PFSK-1 (cell line): ENCODE data around the gene PIF1.

ENCODE experiments used
- POLR2AphosphoS5 ChIP-seq: IDR thresholded peaks from 2 replicates; pipeline ENCODE4 v1.6.1; 2012; ENCODE audit warnings: low read depth, mild to moderate bottlenecking, control low read depth, low read length, moderate library complexity
- TAF1 ChIP-seq: IDR thresholded peaks from 2 replicates; pipeline ENCODE4 v1.6.1; 2012; ENCODE audit warnings: low read length, control low read depth, borderline replicate concordance; ENCODE audit not compliant: insufficient read depth
- TF ChIP-seq, protein P1 (sequence below), 2 experiments: IDR thresholded peaks; 2 replicates each; pipeline versions ENCODE4 v1.6.1 to v1.8.0; 2011 to 2012; ENCODE audit warnings: low read depth in 2 of 2, low read length in 2 of 2, control low read depth in 1 of 2, inconsistent platforms in 1 of 2, mild to moderate bottlenecking in 1 of 2, moderate library complexity in 1 of 2; ENCODE audit not compliant: insufficient read depth in 1 of 2

DNA sequence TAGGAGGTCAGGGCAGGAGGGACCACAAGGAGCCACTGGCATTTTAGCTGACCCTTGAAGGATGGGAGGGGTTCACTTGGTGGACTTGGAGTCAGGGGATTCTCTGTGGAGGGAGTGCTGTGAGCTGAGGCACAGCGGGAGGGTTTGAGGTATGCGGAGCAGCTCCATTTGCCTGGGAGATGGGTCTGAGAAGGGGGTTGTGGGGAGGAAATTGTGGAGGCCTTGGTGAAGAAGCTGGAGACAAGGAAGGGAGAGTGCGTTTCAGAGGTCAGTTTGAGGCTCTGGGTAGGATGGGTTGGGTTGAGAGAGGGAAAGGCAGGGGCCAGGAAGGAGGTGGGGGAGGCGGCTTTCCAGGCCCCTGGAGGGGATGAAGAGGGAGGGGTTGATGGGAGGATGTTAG lies 36.5 kb upstream of the PIF1 start:
- no peak for TF ChIP-seq TAF1
- TF ChIP-seq POLR2AphosphoS5: no peak
- TF ChIP-seq, protein P1, sequence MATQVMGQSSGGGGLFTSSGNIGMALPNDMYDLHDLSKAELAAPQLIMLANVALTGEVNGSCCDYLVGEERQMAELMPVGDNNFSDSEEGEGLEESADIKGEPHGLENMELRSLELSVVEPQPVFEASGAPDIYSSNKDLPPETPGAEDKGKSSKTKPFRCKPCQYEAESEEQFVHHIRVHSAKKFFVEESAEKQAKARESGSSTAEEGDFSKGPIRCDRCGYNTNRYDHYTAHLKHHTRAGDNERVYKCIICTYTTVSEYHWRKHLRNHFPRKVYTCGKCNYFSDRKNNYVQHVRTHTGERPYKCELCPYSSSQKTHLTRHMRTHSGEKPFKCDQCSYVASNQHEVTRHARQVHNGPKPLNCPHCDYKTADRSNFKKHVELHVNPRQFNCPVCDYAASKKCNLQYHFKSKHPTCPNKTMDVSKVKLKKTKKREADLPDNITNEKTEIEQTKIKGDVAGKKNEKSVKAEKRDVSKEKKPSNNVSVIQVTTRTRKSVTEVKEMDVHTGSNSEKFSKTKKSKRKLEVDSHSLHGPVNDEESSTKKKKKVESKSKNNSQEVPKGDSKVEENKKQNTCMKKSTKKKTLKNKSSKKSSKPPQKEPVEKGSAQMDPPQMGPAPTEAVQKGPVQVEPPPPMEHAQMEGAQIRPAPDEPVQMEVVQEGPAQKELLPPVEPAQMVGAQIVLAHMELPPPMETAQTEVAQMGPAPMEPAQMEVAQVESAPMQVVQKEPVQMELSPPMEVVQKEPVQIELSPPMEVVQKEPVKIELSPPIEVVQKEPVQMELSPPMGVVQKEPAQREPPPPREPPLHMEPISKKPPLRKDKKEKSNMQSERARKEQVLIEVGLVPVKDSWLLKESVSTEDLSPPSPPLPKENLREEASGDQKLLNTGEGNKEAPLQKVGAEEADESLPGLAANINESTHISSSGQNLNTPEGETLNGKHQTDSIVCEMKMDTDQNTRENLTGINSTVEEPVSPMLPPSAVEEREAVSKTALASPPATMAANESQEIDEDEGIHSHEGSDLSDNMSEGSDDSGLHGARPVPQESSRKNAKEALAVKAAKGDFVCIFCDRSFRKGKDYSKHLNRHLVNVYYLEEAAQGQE (IDR thresholded peaks at IDR 0.05; ENCODE audit: insufficient read depth in 1 of 2, low read depth in 2 of 2, low read length in 2 of 2): no peak
